Heart left ventricle (tissue), 13 donors: ENCODE measurements around the gene RGCC.

Source experiments
- CTCF ChIP-seq, 12 donors: fragments of 200-600 bp; sonication (generic) in 4 of 12; IDR thresholded peaks; one replicate each; pipeline versions ENCODE4 v1.5.0 to v1.8.0; 2018 to 2022; ENCODE audit warnings: antibody characterized with exemption in 12 of 12, mild to moderate bottlenecking in 5 of 12
- POLR2A ChIP-seq, 2 donors: fragments of 450-650 bp; IDR thresholded peaks; one replicate each; pipeline ENCODE4 v1.6.1; 2017; ENCODE audit warnings: antibody characterized with exemption in 2 of 2, mild to moderate bottlenecking in 2 of 2, moderate library complexity in 2 of 2
- donor health status: ischemic (EF 13 %, LVEDD 7.1; RV severe dilation, severe dysfunction).
- donor health status: DM: no; HTN: yes; CAD: no.
- donor health status: DM: no; HTN: no; CAD: no.
- donor health status: ischemic (EF 25% LVEDD 6.9; RV normal size, moderate dysfunction).
- donor health status: ischemic (EF 25% LVEDD 5.7; RV mildly dilated, moderate dysfunction).
- donor health status: ischemic (EF 35%, LVEDD 5.7; RV mildly dilated, moderate dysfunction).
- donor health status: nonischemic (EF 11% LVEDD 7.7; RV severe dilation, severe dysfunction).
- donor health status: DM: yes; HTN: yes; CAD: no.
- donor health status: PGD.
- donor health status: ischemic (EF 29% LVEDD 5.4; RV normal size, mild dysfunction).
- donor health status: nonischemic (EF 23%, LVEDD 6.1; RV moderate dilation, normal function).

DNA sequence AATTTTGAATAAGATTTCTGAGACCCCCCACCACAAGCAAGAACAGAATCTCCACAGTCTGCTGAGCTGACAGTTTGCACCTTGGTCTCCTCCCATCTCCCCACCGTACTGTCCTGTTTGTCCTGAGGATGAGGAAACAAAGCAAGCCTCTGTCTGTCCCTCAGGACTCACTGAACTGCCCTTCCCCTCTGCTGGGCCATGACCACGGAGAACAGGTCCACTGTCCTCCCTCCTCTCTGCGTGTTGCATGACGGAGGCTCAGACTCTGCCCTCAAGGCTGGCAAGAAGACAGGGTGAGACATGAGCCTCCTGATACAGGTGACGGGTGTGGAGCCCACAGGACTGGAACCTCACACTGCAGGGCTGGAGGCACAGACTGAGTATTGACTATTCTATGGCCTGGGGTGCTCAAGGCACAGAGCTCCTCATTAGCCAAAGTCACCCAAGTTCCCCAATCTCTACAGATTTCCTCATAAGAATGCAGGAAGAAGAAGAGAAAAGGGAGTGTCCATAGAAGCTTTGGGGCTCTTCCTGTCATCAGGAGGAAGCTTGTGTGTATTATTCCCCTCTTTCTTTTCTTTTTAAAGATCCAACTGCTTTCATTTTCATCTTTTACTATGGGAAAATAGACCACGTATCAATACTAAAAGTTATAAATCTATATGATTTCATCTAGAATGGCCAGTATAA is 22.4 kb upstream of the RGCC start:
- no peak for TF ChIP-seq CTCF (IDR thresholded peaks at IDR 0.05)
- TF ChIP-seq POLR2A (IDR thresholded peaks at IDR 0.05), result no peak
